Ovary (tissue), 9 donors: ENCODE data around the gene LEMD1. TPM values are rescaled to one million over a fixed set of nuclear protein-coding genes. Genes with fewer than 3 reads are reported as not detected.

Source experiments
- DNase-seq, 5 donors: peaks; one replicate each; pipeline ENCODE4 v3.0.0-alpha.2; 2019 to 2020
- H3K27ac ChIP-seq, 2 donors: fragments of 200-600 bp; one replicate each; pipeline versions ENCODE4 v1.5.1 to v1.8.0; 2019 to 2022
- H3K27me3 ChIP-seq: fragments of 200-600 bp; one replicate; pipeline ENCODE4 v1.8.0; 2022
- H3K36me3 ChIP-seq: fragments of 200-600 bp; sonication (generic); one replicate; pipeline ENCODE4 v1.5.1; 2019
- H3K4me1 ChIP-seq: one replicate; pipeline ENCODE4 v1.8.1; 2013; ENCODE audit warnings: mild to moderate bottlenecking, moderate library complexity; ENCODE audit not compliant: insufficient read depth
- H3K4me3 ChIP-seq: fragments of 200-600 bp; sonication (generic); one replicate; pipeline ENCODE4 v1.5.1; 2017
- H3K9me3 ChIP-seq, 2 donors: fragments of 200-600 bp in 1 of 2; sonication (generic) in 1 of 2; one replicate each; pipeline versions ENCODE4 v1.5.1 to v1.8.1; 2013 to 2019; ENCODE audit warnings: mild to moderate bottlenecking in 1 of 2, moderate library complexity in 1 of 2
- CTCF ChIP-seq, 3 donors: fragments of 450-650 bp in 2 of 3; fragments of 200-600 bp in 1 of 3; IDR thresholded peaks; one replicate each; pipeline versions ENCODE4 v1.5.1 to v1.8.0; 2016 to 2022; ENCODE audit warnings: antibody characterized with exemption in 3 of 3, mild to moderate bottlenecking in 1 of 3
- EP300 ChIP-seq: sonication (generic); formaldehyde crosslinking; IDR thresholded peaks from one replicate; pipeline ENCODE4 v1.6.1; 2017; ENCODE audit warnings: antibody characterized with exemption
- POLR2A ChIP-seq: fragments of 450-650 bp; IDR thresholded peaks from one replicate; pipeline ENCODE4 v1.6.1; 2017; ENCODE audit warnings: antibody characterized with exemption, mild to moderate bottlenecking, moderate library complexity
- WGBS, 3 donors: extraction: QIAGEN DNeasy Blood & Tissue Kit in 1 of 3; methylation state at CpG; one replicate each; pipeline versions ENCODE4 v1.1.5 to v1.1.7; 2013 to 2017; 5-methylcytosine and 5-hydroxymethylcytosine counted together
- intact Hi-C, 4 donors: fragments of 100-400 bp; cut with DNase I; formaldehyde crosslinking; loops; one replicate each; pipeline versions ENCODE4 v1.11.0 to v1.15.1; 2022 to 2023
- polyA plus RNA-seq, 2 donors: library from polyadenylated mRNA; stranded (reverse); fragments of 200-250 nt in 1 of 2; fragments of 350-450 nt in 1 of 2; fragmentation: Illumina TruSeq in 1 of 2; extraction: RNeasy Lipid Tissue Mini Kit (QIAGEN cat#74804) in 1 of 2; gene quantifications; one replicate each; pipeline ENCODE4 v1.2.3, GENCODE V29; 2013 to 2014
- total RNA-seq, 7 donors: library from RNA; depleted of rRNA in 2 of 7; stranded (reverse); fragments of >200 nt in 2 of 7; fragmentation: NEBNext Ultra II Directional in 3 of 7; extraction: Animal tissue kit (Norgen Biotek cat#: 25700) in 3 of 7; gene quantifications; one replicate each; pipeline versions ENCODE4 v1.1.0 to v1.2.4, GENCODE V29; 2016 to 2023
- donor health status: DM: no; HTN: no; CAD: no; lungs with moderate emphysema.
- donor health status: DM: no; HTN: no; CAD: no.
- donor health status: Bipolar disorder and iron deficiency.
- donor health status: DM: yes; HTN: yes; CAD: no.
- donor health status: DM: no; HTN: no; CAD: no.
- donor health status: DM: yes; HTN: yes; CAD: no.

Gene LEMD1
- total and polyA plus RNA-seq, 9 donors, result 0.43 to 7.0 (median 0.97) TPM; not detected in 1

GRCh38 chr1:205355075-205355453, 66.8 kb downstream of the LEMD1 start:
- Histone ChIP-seq H3K27ac (peak overlapping the region in 1 of 2 donors; percentile 84), H3K9me3 (no peaks in the 10 kb centered on the region), H3K27me3 (no peaks in the 10 kb centered on the region), H3K4me3 (peak overlapping the region; percentile 46), H3K4me1 (peaks cover 10% of the 10 kb centered on the region), H3K36me3 (no peaks in the 10 kb centered on the region)
- TF ChIP-seq EP300 (no peak), POLR2A (no peak), CTCF (IDR thresholded peaks at IDR 0.05) (no peak)
- intact Hi-C loops, result loop anchor here in 3 of 4 donors (5.0 to 10.0 kb wide), 3 partner anchors 80 to 132 kb away; no protein-coding TSS in a partner anchor
- 8 to 23% (median 14%) methylated on average over 3 of the region's 3 CpGs for WGBS, 3 donors
- DNase-seq, result peak in 2 of 5 donors; percentile 65

- H3K9me3 ChIP-seq, result no peaks in the 10 kb centered on the region
- peak in 3 of 5 donors; percentile 63 to 81 (median 77) for DNase-seq
- 11 to 16% (median 12%) methylated on average over 5 of the region's 5 CpGs for WGBS, 3 donors
- peaks cover 9% of the 10 kb centered on the region for H3K4me1 ChIP-seq
- TF ChIP-seq EP300 (no peak), POLR2A (no peak), CTCF (IDR thresholded peaks at IDR 0.05) (peak; percentile 70 to 88 (median 86))
- no peaks in the 10 kb centered on the region for H3K27me3 ChIP-seq
- intact Hi-C loops, result loop anchor here in 3 of 4 donors (5.0 to 10.0 kb wide), 4 partner anchors 33 to 133 kb away; no protein-coding TSS in a partner anchor
- H3K4me3 ChIP-seq, result peak overlapping the region; percentile 46
- H3K27ac ChIP-seq, result peak overlapping the region in 1 of 2 donors; percentile 84
- H3K36me3 ChIP-seq, result no peaks in the 10 kb centered on the region
Measured at GRCh38 chr1:205354259-205355074, 67.4 kb downstream of the LEMD1 start.

GRCh38 chr1:205353612-205354011, 68.2 kb downstream of the LEMD1 start:
- TF ChIP-seq POLR2A, result no peak
- no peak for TF ChIP-seq CTCF (IDR thresholded peaks at IDR 0.05)
- TF ChIP-seq EP300, result no peak
- H3K4me3 ChIP-seq, result no peak overlapping the region
- no peaks in the 10 kb centered on the region for H3K36me3 ChIP-seq
- intact Hi-C loops, result loop anchor here in 2 of 4 donors (5.0 to 10.0 kb wide), 2 partner anchors 34 to 81 kb away; no protein-coding TSS in a partner anchor
- H3K27ac ChIP-seq, result peak overlapping the region in 1 of 2 donors; percentile 84
- H3K9me3 ChIP-seq, result no peaks in the 10 kb centered on the region
- H3K4me1 ChIP-seq, result peaks cover 16% of the 10 kb centered on the region
- no peak for DNase-seq
- no peaks in the 10 kb centered on the region for H3K27me3 ChIP-seq
- WGBS, 3 donors, result 18 to 56% (median 40%) methylated on average over 6 of the region's 6 CpGs

- no peak for DNase-seq
- no peaks in the 10 kb centered on the region for H3K36me3 ChIP-seq
- no peaks in the 10 kb centered on the region for H3K9me3 ChIP-seq
- peak overlapping the region in 1 of 2 donors; percentile 84 for H3K27ac ChIP-seq
- intact Hi-C loops, result loop anchor here in 2 of 4 donors (5.0 to 10.0 kb wide), 2 partner anchors 34 to 82 kb away; no protein-coding TSS in a partner anchor
- WGBS, 3 donors, result 34 to 60% (median 39%) methylated on average over 4 of the region's 4 CpGs
- no peak overlapping the region for H3K4me3 ChIP-seq
- no peaks in the 10 kb centered on the region for H3K27me3 ChIP-seq
- TF ChIP-seq EP300 (no peak), POLR2A (no peak), CTCF (IDR thresholded peaks at IDR 0.05) (no peak)
- H3K4me1 ChIP-seq, result peaks cover 16% of the 10 kb centered on the region
Measured at GRCh38 chr1:205353191-205353590, 68.7 kb downstream of the LEMD1 start.
